ENCODE data around the gene IFNA7. TPM values are rescaled to one million over a fixed set of nuclear protein-coding genes. Genes with fewer than 3 reads are reported as not detected.

Gene IFNA7
- total RNA-seq, 1 experiment from 2014 or later = not detected

GRCh38 chr9:21210311-21210710 is 8.3 kb upstream of the IFNA7 start:
- no peaks in the 10 kb centered on the region for H4K20me1 ChIP-seq (ENCODE audit: insufficient read depth)
- ChIA-PET RAD21 (ENCODE audit: low non-redundant PET in 1 of 2, low total read pairs in 2 of 2, uncharacterized antibody in 2 of 2, unreplicated experiment in 2 of 2) (no interaction called here), POLR2A (no interaction called here), CTCF (interaction anchor here (1.5 kb wide), 1 partner anchor 15 kb away, joined by 5 read pairs; no protein-coding TSS in a partner anchor)
- TF ChIP-seq EZH2phosphoT487 (IDR thresholded peaks at IDR 0.05; ENCODE audit: borderline replicate concordance) (no peak), JUND (IDR thresholded peaks at IDR 0.05) (no peak), POLR2AphosphoS5 (IDR thresholded peaks at IDR 0.05; ENCODE audit: low read depth, low read length) (no peak), SRF (IDR thresholded peaks at IDR 0.05; ENCODE audit: low read depth) (no peak), REST (IDR thresholded peaks at IDR 0.05; ENCODE audit: low read depth) (no peak), CTCF (IDR thresholded peaks at IDR 0.05 in 2 of 3, conservative IDR thresholded peaks at IDR 0.05 in 1 of 3; ENCODE audit: borderline replicate concordance in 1 of 3, insufficient read depth in 1 of 3, low read depth in 2 of 3, low read length in 2 of 3) (no peak), ATF3 (IDR thresholded peaks at IDR 0.05) (no peak), ZFX (IDR thresholded peaks at IDR 0.05) (no peak), ZNF274 (IDR thresholded peaks at IDR 0.05; ENCODE audit: low read depth, low read length) (no peak), SIN3A (IDR thresholded peaks at IDR 0.05; ENCODE audit: low read depth) (no peak), CBX3 (IDR thresholded peaks at IDR 0.05; ENCODE audit: low read depth) (no peak), MAX (IDR thresholded peaks at IDR 0.05) (no peak), FOSL1 (IDR thresholded peaks at IDR 0.05; ENCODE audit: low read depth) (no peak), POLR2A (IDR thresholded peaks at IDR 0.05; ENCODE audit: borderline replicate concordance, extremely low read depth, insufficient read depth, insufficient read length) (no peak), TCF7L2 (IDR thresholded peaks at IDR 0.05; ENCODE audit: borderline replicate concordance, extremely low read depth, insufficient read depth, insufficient read length) (no peak), ELF1 (IDR thresholded peaks at IDR 0.05; ENCODE audit: borderline replicate concordance, low read depth) (no peak), ZBTB33 (IDR thresholded peaks at IDR 0.05; ENCODE audit: extremely low read depth, insufficient replicate concordance, low read length) (no peak), EZH2 (IDR thresholded peaks at IDR 0.05) (no peak), CEBPB (IDR thresholded peaks at IDR 0.05; ENCODE audit: low read depth) (no peak)
- no peaks in the 10 kb centered on the region for H3K36me3 ChIP-seq (ENCODE audit: control insufficient read depth in 1 of 2, insufficient read depth in 2 of 2, low read length in 2 of 2)
- H3K9ac ChIP-seq (ENCODE audit: low read length) = no peak overlapping the region
- no peaks in the 10 kb centered on the region for H3K9me2 ChIP-seq (ENCODE audit: insufficient read depth)
- no peak overlapping the region for H3K4me2 ChIP-seq (ENCODE audit: low read length)
- H3K4me1 ChIP-seq (ENCODE audit: control insufficient read depth in 1 of 2, insufficient read depth in 2 of 2, low read length in 2 of 2) = no peaks in the 10 kb centered on the region
- H3K4me3 ChIP-seq (replicated peaks in 1 of 2; ENCODE audit: low read depth in 1 of 2, low read length in 2 of 2) = no peak overlapping the region
- H3K9me3 ChIP-seq (ENCODE audit: control insufficient read depth in 1 of 2, insufficient read depth in 1 of 2, low read depth in 1 of 2, low read length in 2 of 2) = no peaks in the 10 kb centered on the region
- H3K27ac ChIP-seq (ENCODE audit: low read depth, low read length) = no peak overlapping the region
- H3K27me3 ChIP-seq (ENCODE audit: insufficient read depth, low read length) = no peaks in the 10 kb centered on the region
- ATAC-seq = no peak
- no TSS peak for BruUV-seq (replicated peaks)
- H3K79me2 ChIP-seq (ENCODE audit: insufficient read depth, low read length) = no peaks in the 10 kb centered on the region
- intact Hi-C loops (cut with micrococcal nuclease) = no loop called here
- no peak overlapping the region for H2AFZ ChIP-seq (ENCODE audit: low read depth, low read length, poor library complexity, severe bottlenecking)
- DNase-seq (ENCODE audit: low read depth, low spot score) = no peak

Data from HCT116 (cell line).